HG03378 (cell line): Measurements from ENCODE around the gene MAPK1.

Source experiments
- ATAC-seq: cut with Tn5 transposase; IDR thresholded peaks from one replicate; pipeline ENCODE4 v1.9.1; 2021; ENCODE audit warnings: mild to moderate bottlenecking, moderate library complexity; ENCODE audit not compliant: unreplicated experiment

Gene MAPK1

DNA sequence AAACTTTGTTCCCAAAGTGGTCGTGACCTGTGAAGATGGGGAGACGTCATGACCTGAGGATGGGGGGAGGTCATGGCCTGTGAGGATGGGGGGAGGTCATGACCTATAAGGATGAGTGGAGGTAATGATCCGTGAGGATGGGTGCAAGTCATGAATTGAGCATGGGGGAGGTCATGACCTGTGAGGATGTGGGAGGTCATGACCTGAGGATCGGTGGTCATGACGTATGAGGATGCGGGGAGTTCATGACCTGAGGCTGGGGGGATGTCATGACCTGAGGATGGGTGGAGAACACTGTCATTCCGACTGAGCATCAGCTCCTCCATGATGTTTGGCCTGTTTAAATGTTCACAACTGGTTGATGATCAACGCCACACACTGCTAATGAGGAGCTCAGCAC, 157.8 kb downstream of the MAPK1 start:
- no peak for ATAC-seq

DNA sequence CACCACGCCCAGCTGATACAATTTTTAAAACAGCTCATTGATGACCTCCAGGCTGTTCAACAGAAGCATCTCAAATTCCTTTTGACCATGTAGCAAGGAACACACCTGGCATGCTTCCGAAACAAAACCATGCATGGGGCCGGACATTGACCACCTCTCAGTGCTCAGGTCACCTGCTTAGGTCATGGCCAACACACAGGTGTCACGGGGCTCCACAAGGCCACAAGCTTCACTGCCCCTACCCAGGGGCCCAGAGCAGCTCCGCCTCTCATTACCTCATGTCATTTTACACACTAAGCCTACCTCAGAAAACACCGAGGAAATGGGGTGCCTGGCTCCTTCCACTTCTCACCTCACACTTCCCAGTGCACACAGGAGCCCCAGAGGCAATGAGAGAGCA, 158.5 kb downstream of the MAPK1 start:
- ATAC-seq: no peak

DNA sequence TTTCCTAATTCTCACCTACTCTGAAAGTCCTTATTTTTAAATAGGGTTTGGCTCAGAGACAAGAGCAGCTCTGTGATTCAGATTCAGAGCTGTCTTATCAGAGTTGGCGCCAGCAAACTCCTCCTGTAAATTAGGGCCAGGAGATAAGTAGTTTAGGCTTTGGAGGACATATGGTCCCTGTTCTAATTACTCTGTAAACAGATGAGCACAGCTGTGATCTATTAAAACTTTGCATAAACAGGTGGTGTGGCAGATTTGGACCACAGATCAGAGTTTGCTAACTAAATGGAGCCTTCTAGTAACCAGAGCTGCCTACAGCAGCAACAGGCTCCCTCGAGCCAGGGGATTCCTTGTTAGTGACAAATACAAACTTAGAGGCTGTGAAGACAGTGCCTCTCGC, 159.8 kb downstream of the MAPK1 start:
- ATAC-seq: no peak
